GM06990 (cell line): Measurements from ENCODE around the gene DNAJC24.

Experiments
- DNase-seq: peaks from one replicate; pipeline ENCODE4 v3.0.0-alpha.2; 2011; ENCODE audit not compliant: insufficient read length; ENCODE audit errors: extremely low read depth
- H3K27me3 ChIP-seq: replicated peaks from 2 replicates; pipeline ENCODE4 v1.6.0; 2011; ENCODE audit warnings: low read length; ENCODE audit not compliant: control insufficient read depth, insufficient read depth
- H3K36me3 ChIP-seq: 2 replicates; pipeline ENCODE4 v1.5.1; 2011; ENCODE audit warnings: low read length; ENCODE audit not compliant: control insufficient read depth, insufficient read depth
- H3K4me3 ChIP-seq: replicated peaks from 2 replicates; pipeline ENCODE4 v1.5.1; 2011; ENCODE audit warnings: low read depth, mild to moderate bottlenecking, control low read depth, low read length
- TF ChIP-seq, protein P1 (sequence below): IDR thresholded peaks from 2 replicates; pipeline ENCODE4 v1.5.1; 2011; ENCODE audit warnings: low read length, control low read depth, mild to moderate bottlenecking, inconsistent platforms; ENCODE audit not compliant: insufficient read depth, poor library complexity, severe bottlenecking

Gene DNAJC24

DNA sequence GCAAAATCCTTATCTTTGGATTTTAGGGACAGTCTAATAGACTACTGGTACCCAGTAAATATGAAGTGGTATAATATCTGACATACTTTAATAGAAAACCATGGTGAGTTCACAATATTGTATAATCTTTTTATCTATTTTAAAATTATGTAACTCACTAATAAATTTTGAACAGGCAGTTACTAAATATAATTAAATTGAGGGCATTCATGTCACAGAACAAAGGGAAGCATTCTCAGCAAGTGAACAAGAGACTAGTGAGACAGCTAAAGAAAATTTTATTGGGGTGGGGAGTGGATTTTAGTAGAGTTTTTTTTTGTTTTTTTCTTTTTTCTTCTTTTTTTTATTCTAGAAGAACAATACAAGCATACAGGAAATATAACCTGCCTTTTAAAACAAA, 55.0 kb downstream of the DNAJC24 start:
- no peaks in the 10 kb centered on the region for H3K27me3 ChIP-seq
- TF ChIP-seq, protein P1, sequence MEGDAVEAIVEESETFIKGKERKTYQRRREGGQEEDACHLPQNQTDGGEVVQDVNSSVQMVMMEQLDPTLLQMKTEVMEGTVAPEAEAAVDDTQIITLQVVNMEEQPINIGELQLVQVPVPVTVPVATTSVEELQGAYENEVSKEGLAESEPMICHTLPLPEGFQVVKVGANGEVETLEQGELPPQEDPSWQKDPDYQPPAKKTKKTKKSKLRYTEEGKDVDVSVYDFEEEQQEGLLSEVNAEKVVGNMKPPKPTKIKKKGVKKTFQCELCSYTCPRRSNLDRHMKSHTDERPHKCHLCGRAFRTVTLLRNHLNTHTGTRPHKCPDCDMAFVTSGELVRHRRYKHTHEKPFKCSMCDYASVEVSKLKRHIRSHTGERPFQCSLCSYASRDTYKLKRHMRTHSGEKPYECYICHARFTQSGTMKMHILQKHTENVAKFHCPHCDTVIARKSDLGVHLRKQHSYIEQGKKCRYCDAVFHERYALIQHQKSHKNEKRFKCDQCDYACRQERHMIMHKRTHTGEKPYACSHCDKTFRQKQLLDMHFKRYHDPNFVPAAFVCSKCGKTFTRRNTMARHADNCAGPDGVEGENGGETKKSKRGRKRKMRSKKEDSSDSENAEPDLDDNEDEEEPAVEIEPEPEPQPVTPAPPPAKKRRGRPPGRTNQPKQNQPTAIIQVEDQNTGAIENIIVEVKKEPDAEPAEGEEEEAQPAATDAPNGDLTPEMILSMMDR: no peak
- no peak for DNase-seq
- no peaks in the 10 kb centered on the region for H3K36me3 ChIP-seq
- H3K4me3 ChIP-seq: no peak overlapping the region

DNA sequence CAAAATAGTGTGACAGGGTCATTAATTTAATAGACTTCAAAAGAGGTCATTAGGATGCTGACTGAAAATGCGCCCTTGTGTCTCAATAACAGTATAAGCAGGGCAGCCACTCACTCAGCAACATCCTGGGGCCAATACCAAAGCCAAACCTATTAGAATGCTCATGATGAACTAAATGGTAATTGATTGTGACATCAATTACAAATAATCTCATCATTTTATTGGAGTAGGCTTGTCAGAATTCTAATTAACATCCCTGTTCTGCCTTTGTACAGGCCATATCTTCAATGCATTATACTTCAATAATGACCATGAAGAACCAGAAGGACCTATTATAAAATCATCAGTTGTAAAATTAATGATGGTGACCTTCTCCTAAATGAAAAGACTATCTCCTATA, 64.2 kb downstream of the DNAJC24 start:
- H3K27me3 ChIP-seq: no peaks in the 10 kb centered on the region

DNA sequence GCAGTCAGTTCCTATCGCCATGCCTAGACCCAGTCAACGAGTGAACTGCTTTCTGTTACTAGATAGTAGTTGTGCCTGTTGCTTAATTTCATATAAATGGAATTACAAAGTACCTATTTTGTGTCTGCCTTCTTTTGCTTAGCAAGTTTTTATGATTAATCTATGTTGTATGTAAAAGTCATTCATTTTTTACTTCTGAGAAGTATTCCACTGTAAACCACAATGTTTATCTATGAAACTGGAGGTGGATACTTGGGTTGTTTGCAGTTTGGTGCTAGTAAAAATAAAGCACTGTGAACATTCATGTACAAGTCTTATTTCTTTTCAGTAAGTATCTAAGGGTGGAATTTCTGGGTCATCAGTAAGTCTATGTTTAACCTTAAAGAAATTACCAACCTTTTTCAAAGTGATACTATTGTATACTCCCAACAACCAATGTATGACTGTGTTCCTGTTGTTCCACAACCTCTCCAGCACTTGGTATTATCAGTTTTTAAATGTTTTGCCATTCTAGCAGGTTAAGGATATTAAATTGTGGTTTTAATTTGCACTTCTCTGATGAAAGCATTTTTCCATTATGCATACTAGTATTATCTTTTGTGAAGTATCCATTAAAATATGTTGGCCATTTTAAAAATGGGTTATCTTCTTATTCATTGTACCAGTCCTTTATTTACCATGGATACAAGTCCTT, 68.2 kb downstream of the DNAJC24 start:
- Histone ChIP-seq H3K4me3 (no peak overlapping the region), H3K27me3 (no peaks in the 10 kb centered on the region), H3K36me3 (no peaks in the 10 kb centered on the region)
- no peak for DNase-seq
- TF ChIP-seq, protein P1: no peak

More for the DNA sequence above, 64.2 kb downstream of the DNAJC24 start:
- Histone ChIP-seq H3K4me3 (no peak overlapping the region), H3K36me3 (no peaks in the 10 kb centered on the region)
- no peak for DNase-seq
- TF ChIP-seq, protein P1: no peak

DNA sequence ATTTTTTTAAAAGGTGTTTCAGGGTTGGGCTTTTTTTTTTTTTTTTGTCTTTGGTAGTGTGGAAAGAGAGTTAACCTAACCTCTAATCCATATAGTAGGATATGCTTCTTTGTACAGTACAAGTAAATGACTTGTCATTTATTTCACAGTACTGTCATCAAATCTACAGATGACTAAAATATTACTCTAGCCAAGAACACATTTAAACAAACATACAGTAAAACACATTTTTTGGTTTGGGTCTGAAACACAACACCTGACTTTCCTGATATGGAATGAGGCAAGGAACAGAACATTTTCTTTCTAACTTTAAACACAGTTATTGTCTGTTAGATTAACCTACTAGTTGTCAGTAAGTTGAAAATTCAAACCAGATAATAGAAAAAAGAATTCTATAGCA, 71.6 kb downstream of the DNAJC24 start:
- H3K27me3 ChIP-seq: no peaks in the 10 kb centered on the region
- TF ChIP-seq, protein P1: no peak
- H3K36me3 ChIP-seq: no peaks in the 10 kb centered on the region
- H3K4me3 ChIP-seq: no peak overlapping the region
- no peak for DNase-seq

DNA sequence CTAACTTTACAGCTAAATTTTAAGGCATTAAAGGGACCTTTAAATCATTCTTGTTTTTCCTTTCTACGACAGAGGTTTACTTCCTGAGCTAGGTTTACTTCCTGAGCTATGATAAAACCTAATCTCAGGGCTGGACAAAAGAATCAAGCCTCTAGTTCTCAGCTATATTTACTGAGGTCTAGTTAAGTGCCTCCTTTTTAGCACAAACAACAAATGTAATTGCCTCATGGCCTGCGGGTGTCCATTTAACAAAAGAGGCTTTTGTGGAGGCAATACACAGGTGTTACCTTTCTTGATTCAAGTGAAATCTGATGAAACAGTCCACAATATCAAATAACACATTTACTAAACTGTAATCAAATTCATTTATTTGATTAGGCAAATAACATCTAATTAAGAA, 72.4 kb downstream of the DNAJC24 start:
- no peak for DNase-seq
- no peak overlapping the region for H3K4me3 ChIP-seq

More for the DNA sequence above, 72.4 kb downstream of the DNAJC24 start:
- no peaks in the 10 kb centered on the region for H3K27me3 ChIP-seq
- H3K36me3 ChIP-seq: no peaks in the 10 kb centered on the region
- TF ChIP-seq, protein P1: no peak
